HG03469 (cell line): ENCODE results near the gene PITRM1.
"Not testable (repeated sequence)": the region's sequence is repeated elsewhere in the genome, so short reads cannot be mapped to it uniquely, and the experiment has no call there.

Source experiments
- ATAC-seq: cut with Tn5 transposase; IDR thresholded peaks from one replicate; pipeline ENCODE4 v1.9.1; 2021; ENCODE audit warnings: mild to moderate bottlenecking, moderate library complexity, moderate number of reproducible peaks; ENCODE audit not compliant: unreplicated experiment

PITRM1 gene

GRCh38 chr10:3172446-3173170 lies at the start of gene PITRM1:
Gene PITRM1, minus strand, starts transcription at chr10:3172782. Its CDS starts 10 bp downstream, at chr10:3172772.
- ATAC-seq = peak; percentile 93

- ATAC-seq = no peak
Observed at GRCh38 chr10:3222068-3222467, 49.5 kb upstream of the PITRM1 start.

GRCh38 chr10:3221601-3222000 lies 49.0 kb upstream of the PITRM1 start:
- not testable (repeated sequence) for ATAC-seq

GRCh38 chr10:3220853-3221252 lies 48.3 kb upstream of the PITRM1 start:
- ATAC-seq = no peak

GRCh38 chr10:3219021-3219628 lies 46.5 kb upstream of the PITRM1 start:
- ATAC-seq = not testable (repeated sequence)

- ATAC-seq = no peak
Observed at GRCh38 chr10:3217853-3218252, 45.3 kb upstream of the PITRM1 start.

- ATAC-seq = no peak
Observed at GRCh38 chr10:3217301-3217700, 44.7 kb upstream of the PITRM1 start.

- no peak for ATAC-seq
Observed at GRCh38 chr10:3215153-3215775, 42.7 kb upstream of the PITRM1 start.

GRCh38 chr10:3213758-3214515 lies 41.4 kb upstream of the PITRM1 start:
- no peak for ATAC-seq

- no peak for ATAC-seq
Observed at GRCh38 chr10:3213208-3213607, 40.6 kb upstream of the PITRM1 start.

GRCh38 chr10:3210251-3210877 lies 37.8 kb upstream of the PITRM1 start:
- ATAC-seq = no peak

GRCh38 chr10:3208481-3209406 lies 36.2 kb upstream of the PITRM1 start:
- no peak for ATAC-seq

GRCh38 chr10:3207351-3207750 lies 34.8 kb upstream of the PITRM1 start:
- no peak for ATAC-seq

- no peak for ATAC-seq
Observed at GRCh38 chr10:3206511-3207157, 34.1 kb upstream of the PITRM1 start.

- no peak for ATAC-seq
Observed at GRCh38 chr10:3203972-3204371, 31.4 kb upstream of the PITRM1 start.

- no peak for ATAC-seq
Observed at GRCh38 chr10:3203016-3203811, 30.6 kb upstream of the PITRM1 start.

- no peak for ATAC-seq
Observed at GRCh38 chr10:3201796-3202195, 29.2 kb upstream of the PITRM1 start.

GRCh38 chr10:3199488-3199887 lies 26.9 kb upstream of the PITRM1 start:
- ATAC-seq = no peak

GRCh38 chr10:3198900-3199299 lies 26.3 kb upstream of the PITRM1 start:
- ATAC-seq = no peak
